ENCODE data around the gene FAM222B.
"Not testable (repeated sequence)": the region's sequence is repeated elsewhere in the genome, so short reads cannot be mapped to it uniquely, and the experiment has no call there.

The FAM222B gene

GRCh38 chr17:28726627-28727491 is 115.7 kb downstream of the FAM222B start:
- peak; percentile 89 to 95 (median 92) for DNase-seq (ENCODE audit: low read depth in 3 of 3)

- peak; percentile 55 to 73 (median 65) for DNase-seq (ENCODE audit: low read depth in 3 of 3)
Measured at GRCh38 chr17:28726226-28726626, 116.4 kb downstream of the FAM222B start, which contains the start of gene TLCD1. Gene TLCD1 (minus strand): TSS chr17:28726233. CDS start chr17:28726097, 136 bp downstream.

GRCh38 chr17:28725660-28726225 is 116.8 kb downstream of the FAM222B start:
- peak in 1 of 3 donors; percentile 41 for DNase-seq (ENCODE audit: low read depth in 3 of 3)

- DNase-seq (ENCODE audit: low read depth in 3 of 3) = no peak
Measured at GRCh38 chr17:28725166-28725659, 117.4 kb downstream of the FAM222B start.

- DNase-seq (ENCODE audit: low read depth in 3 of 3) = no peak
Measured at GRCh38 chr17:28724500-28725165, 118.0 kb downstream of the FAM222B start.

GRCh38 chr17:28723836-28724499 is 118.6 kb downstream of the FAM222B start:
- DNase-seq (ENCODE audit: low read depth in 3 of 3) = not testable (repeated sequence)

GRCh38 chr17:28723159-28723835 is 119.3 kb downstream of the FAM222B start:
- no peak for DNase-seq (ENCODE audit: low read depth in 3 of 3)

GRCh38 chr17:28722417-28723158 is 120.0 kb downstream of the FAM222B start:
- no peak for DNase-seq (ENCODE audit: low read depth in 3 of 3)

GRCh38 chr17:28720997-28721329 is 121.6 kb downstream of the FAM222B start:
- not testable (repeated sequence) for DNase-seq (ENCODE audit: low read depth in 3 of 3)

- DNase-seq (ENCODE audit: low read depth in 3 of 3) = no peak
Measured at GRCh38 chr17:28720247-28720996, 122.2 kb downstream of the FAM222B start.

GRCh38 chr17:28719021-28719433 is 123.6 kb downstream of the FAM222B start:
- no peak for DNase-seq (ENCODE audit: low read depth in 3 of 3)

GRCh38 chr17:28718333-28719020 is 124.1 kb downstream of the FAM222B start:
- no peak for DNase-seq (ENCODE audit: low read depth in 3 of 3)

GRCh38 chr17:28717578-28718332 is 124.8 kb downstream of the FAM222B start, which contains the start of gene RAB34:
Gene RAB34 (minus strand): TSS chr17:28717868. CDS start chr17:28717266, 602 bp downstream.
- DNase-seq (ENCODE audit: low read depth in 3 of 3) = no peak

GRCh38 chr17:28716740-28717577 is 125.6 kb downstream of the FAM222B start:
- DNase-seq (ENCODE audit: low read depth in 3 of 3) = no peak

GRCh38 chr17:28715217-28715616 is 127.4 kb downstream of the FAM222B start:
- no peak for DNase-seq (ENCODE audit: low read depth in 3 of 3)

GRCh38 chr17:28714281-28714680 is 128.3 kb downstream of the FAM222B start:
- DNase-seq (ENCODE audit: low read depth in 3 of 3) = no peak

- DNase-seq (ENCODE audit: low read depth in 3 of 3) = no peak
Measured at GRCh38 chr17:28712705-28713415, 129.7 kb downstream of the FAM222B start.

Data from stimulated activated CD4-positive, alpha-beta T cell treated with anti-CD3 and anti-CD28 coated beads, TNF-alpha, amount 100 ng/mL, for 48 hours (primary cell).